IMR-90 (cell line): Measurements from ENCODE around the gene GALC.

Source experiments
- CEBPB ChIP-seq: IDR thresholded peaks from 2 replicates; pipeline ENCODE4 v1.6.1; 2012; ENCODE audit warnings: low read depth, low read length, improper control_type of control experiment
- CHD1 ChIP-seq: IDR thresholded peaks from 2 replicates; pipeline ENCODE4 v1.6.1; 2012; ENCODE audit warnings: low read depth, low read length, improper control_type of control experiment
- CTCF ChIP-seq: conservative IDR thresholded peaks from 2 replicates; pipeline ENCODE4 v1.5.1; 2012; ENCODE audit warnings: mild to moderate bottlenecking, low read depth, low read length, improper control_type of control experiment
- POLR2A ChIP-seq: IDR thresholded peaks from 2 replicates; pipeline ENCODE4 v1.6.1; 2012; ENCODE audit warnings: mild to moderate bottlenecking, low read depth, low read length
- RAD21 ChIP-seq: IDR thresholded peaks from 2 replicates; pipeline ENCODE4 v1.6.1; 2012; ENCODE audit warnings: low read length, improper control_type of control experiment
- USF2 ChIP-seq: fragments of 150-350 bp; IDR thresholded peaks from 2 replicates; pipeline ENCODE4 v1.6.1; 2017; ENCODE audit warnings: mild to moderate bottlenecking, antibody characterized with exemption, low read length, low read depth

- TF ChIP-seq RAD21 (no peak), CTCF (no peak), USF2 (no peak), POLR2A (no peak), CEBPB (no peak), CHD1 (no peak)
Measured at GRCh38 chr14:87934185-87934584, 58.8 kb downstream of the GALC start.
